ENCODE measurements around the gene ING3.

DNA sequence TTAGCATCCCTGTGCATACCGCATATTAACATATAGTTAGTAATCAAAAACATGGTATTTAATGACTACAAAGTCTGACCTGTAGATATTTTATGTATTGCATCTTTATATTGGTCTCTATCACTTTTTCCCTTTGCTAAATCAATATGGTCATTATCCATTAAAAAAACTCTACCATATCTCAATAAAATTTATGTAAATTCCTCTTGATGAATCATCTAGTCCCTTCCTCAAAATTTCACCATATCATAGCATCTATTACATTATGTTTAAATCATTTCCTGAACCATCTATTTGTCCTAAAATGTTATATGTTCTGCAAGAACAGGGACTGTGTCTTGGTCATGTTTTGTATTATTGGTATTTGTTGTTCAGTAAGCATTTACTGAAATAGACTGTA, 7.7 kb upstream of the ING3 start:
- TF ChIP-seq, protein P1, sequence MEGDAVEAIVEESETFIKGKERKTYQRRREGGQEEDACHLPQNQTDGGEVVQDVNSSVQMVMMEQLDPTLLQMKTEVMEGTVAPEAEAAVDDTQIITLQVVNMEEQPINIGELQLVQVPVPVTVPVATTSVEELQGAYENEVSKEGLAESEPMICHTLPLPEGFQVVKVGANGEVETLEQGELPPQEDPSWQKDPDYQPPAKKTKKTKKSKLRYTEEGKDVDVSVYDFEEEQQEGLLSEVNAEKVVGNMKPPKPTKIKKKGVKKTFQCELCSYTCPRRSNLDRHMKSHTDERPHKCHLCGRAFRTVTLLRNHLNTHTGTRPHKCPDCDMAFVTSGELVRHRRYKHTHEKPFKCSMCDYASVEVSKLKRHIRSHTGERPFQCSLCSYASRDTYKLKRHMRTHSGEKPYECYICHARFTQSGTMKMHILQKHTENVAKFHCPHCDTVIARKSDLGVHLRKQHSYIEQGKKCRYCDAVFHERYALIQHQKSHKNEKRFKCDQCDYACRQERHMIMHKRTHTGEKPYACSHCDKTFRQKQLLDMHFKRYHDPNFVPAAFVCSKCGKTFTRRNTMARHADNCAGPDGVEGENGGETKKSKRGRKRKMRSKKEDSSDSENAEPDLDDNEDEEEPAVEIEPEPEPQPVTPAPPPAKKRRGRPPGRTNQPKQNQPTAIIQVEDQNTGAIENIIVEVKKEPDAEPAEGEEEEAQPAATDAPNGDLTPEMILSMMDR (IDR thresholded peaks at IDR 0.05) = no peak
- TF ChIP-seq POLR2A (IDR thresholded peaks at IDR 0.05) (no peak), EP300 (IDR thresholded peaks at IDR 0.05) (no peak)

Data from ovary (tissue), 3 donors.